ENCODE data around the gene POLR3K. TPM values are rescaled to one million over a fixed set of nuclear protein-coding genes. Genes with fewer than 3 reads are reported as not detected.
A peak's percentile ranks its signal among the peaks of the same experiment; 100 is the strongest.
"Not testable (repeated sequence)": the region's sequence is repeated elsewhere in the genome, so short reads cannot be mapped to it uniquely, and the experiment has no call there.

Gene POLR3K
- total RNA-seq, 1 donor from 2014 or later: 12.9 TPM

GRCh38 chr16:54237-54581 lies 801 bp upstream of the POLR3K start:
- no peak for ATAC-seq
- no peak for DNase-seq

GRCh38 chr16:50769-51591 lies 2.4 kb downstream of the POLR3K start:
- no peak for ATAC-seq
- intact Hi-C loops (cut with micrococcal nuclease): no loop called here
- DNase-seq: no peak

More at GRCh38 chr16:54237-54581, 801 bp upstream of the POLR3K start:
- intact Hi-C loops (cut with micrococcal nuclease): no loop called here

GRCh38 chr16:47234-47633 lies 6.2 kb downstream of the POLR3K start:
- peak; percentile 6 for DNase-seq
- intact Hi-C loops (cut with micrococcal nuclease): no loop called here
- no peak for ATAC-seq

- DNase-seq; intact Hi-C loops (cut with micrococcal nuclease); ATAC-seq: not testable (repeated sequence)
These were observed 6.9 kb downstream of the POLR3K start for GRCh38 chr16:46510-46909.

GRCh38 chr16:45454-45853 lies 8.0 kb downstream of the POLR3K start:
- ATAC-seq: no peak
- intact Hi-C loops (cut with micrococcal nuclease): no loop called here

GRCh38 chr16:44655-45054 lies 8.8 kb downstream of the POLR3K start:
- DNase-seq (no peak), ATAC-seq (no peak)
- intact Hi-C loops (cut with micrococcal nuclease): no loop called here

More at GRCh38 chr16:45454-45853, 8.0 kb downstream of the POLR3K start:
- no peak for DNase-seq

GRCh38 chr16:43294-43693 lies 10.1 kb downstream of the POLR3K start:
- intact Hi-C loops (cut with micrococcal nuclease): no loop called here
- DNase-seq (no peak), ATAC-seq (no peak)

- no peak for ATAC-seq
- intact Hi-C loops (cut with micrococcal nuclease): no loop called here
- DNase-seq: no peak
These were observed 10.7 kb downstream of the POLR3K start for GRCh38 chr16:42691-43090.

- DNase-seq (no peak), ATAC-seq (no peak)
- intact Hi-C loops (cut with micrococcal nuclease): no loop called here
These were observed 11.3 kb downstream of the POLR3K start for GRCh38 chr16:42069-42457.

GRCh38 chr16:41439-42068 lies 11.9 kb downstream of the POLR3K start:
- intact Hi-C loops (cut with micrococcal nuclease): no loop called here
- peak; percentile 84 for ATAC-seq
- no peak for DNase-seq

GRCh38 chr16:38941-39892 lies 14.2 kb downstream of the POLR3K start:
- ATAC-seq (no peak), DNase-seq (no peak)
- intact Hi-C loops (cut with micrococcal nuclease): no loop called here

- ATAC-seq; DNase-seq; intact Hi-C loops (cut with micrococcal nuclease): not testable (repeated sequence)
These were observed 15.2 kb downstream of the POLR3K start for GRCh38 chr16:38206-38605.

- DNase-seq (no peak), ATAC-seq (no peak)
- intact Hi-C loops (cut with micrococcal nuclease): no loop called here
These were observed 15.9 kb downstream of the POLR3K start for GRCh38 chr16:37511-37910.

GRCh38 chr16:36336-36984 lies 16.9 kb downstream of the POLR3K start:
- DNase-seq (no peak), ATAC-seq (no peak)
- intact Hi-C loops (cut with micrococcal nuclease): no loop called here

- intact Hi-C loops (cut with micrococcal nuclease): no loop called here
- DNase-seq: no peak
These were observed 17.6 kb downstream of the POLR3K start for GRCh38 chr16:35678-36305.

GRCh38 chr16:35011-35677 lies 18.3 kb downstream of the POLR3K start:
- no peak for DNase-seq
- peak; percentile 41 for ATAC-seq
- intact Hi-C loops (cut with micrococcal nuclease): no loop called here

More at GRCh38 chr16:35678-36305, 17.6 kb downstream of the POLR3K start:
- ATAC-seq: no peak

GRCh38 chr16:34648-34987 lies 18.8 kb downstream of the POLR3K start:
- DNase-seq (no peak), ATAC-seq (no peak)
- intact Hi-C loops (cut with micrococcal nuclease): no loop called here

- intact Hi-C loops (cut with micrococcal nuclease): no loop called here
- DNase-seq: no peak
- ATAC-seq: no peak
These were observed 19.3 kb downstream of the POLR3K start for GRCh38 chr16:33877-34647.
